HG02973 (cell line): ENCODE data around the gene NTSR2.
"Not testable (repeated sequence)": the region's sequence is repeated elsewhere in the genome, so short reads cannot be mapped to it uniquely, and the experiment has no call there.

ENCODE experiments used
- ATAC-seq: cut with Tn5 transposase; IDR thresholded peaks from one replicate; pipeline ENCODE4 v1.9.1; 2021; ENCODE audit warnings: moderate library complexity; ENCODE audit not compliant: unreplicated experiment

The NTSR2 gene

GRCh38 chr2:11680182-11680900 is 10.3 kb upstream of the NTSR2 start:
- ATAC-seq, result no peak

GRCh38 chr2:11679486-11680181 is 9.6 kb upstream of the NTSR2 start:
- no peak for ATAC-seq

- ATAC-seq, result no peak
Observed at GRCh38 chr2:11679016-11679415, 9.0 kb upstream of the NTSR2 start.

- no peak for ATAC-seq
Observed at GRCh38 chr2:11678306-11678960, 8.4 kb upstream of the NTSR2 start.

GRCh38 chr2:11677136-11678055 is 7.4 kb upstream of the NTSR2 start:
- no peak for ATAC-seq

GRCh38 chr2:11676640-11677039 is 6.6 kb upstream of the NTSR2 start:
- ATAC-seq, result no peak

GRCh38 chr2:11675423-11676112 is 5.6 kb upstream of the NTSR2 start:
- ATAC-seq, result no peak

- no peak for ATAC-seq
Observed at GRCh38 chr2:11674983-11675382, 5.0 kb upstream of the NTSR2 start.

- ATAC-seq, result no peak
Observed at GRCh38 chr2:11672407-11672806, 2.4 kb upstream of the NTSR2 start.

- ATAC-seq, result no peak
Observed at GRCh38 chr2:11667866-11668637, 1.9 kb downstream of the NTSR2 start.

GRCh38 chr2:11667194-11667593 is 2.8 kb downstream of the NTSR2 start:
- ATAC-seq, result no peak

GRCh38 chr2:11665510-11666362 is 4.3 kb downstream of the NTSR2 start:
- no peak for ATAC-seq

- no peak for ATAC-seq
Observed at GRCh38 chr2:11665028-11665427, 5.0 kb downstream of the NTSR2 start.

- ATAC-seq, result no peak
Observed at GRCh38 chr2:11663427-11663826, 6.6 kb downstream of the NTSR2 start.

GRCh38 chr2:11662882-11663281 is 7.1 kb downstream of the NTSR2 start:
- no peak for ATAC-seq

GRCh38 chr2:11661891-11662435 is 8.0 kb downstream of the NTSR2 start:
- no peak for ATAC-seq

GRCh38 chr2:11660396-11660795 is 9.6 kb downstream of the NTSR2 start:
- not testable (repeated sequence) for ATAC-seq

GRCh38 chr2:11659851-11660250 is 10.1 kb downstream of the NTSR2 start:
- ATAC-seq, result no peak

- ATAC-seq, result no peak
Observed at GRCh38 chr2:11659115-11659475, 10.9 kb downstream of the NTSR2 start.
